Upper lobe of left lung (tissue), 4 donors: ENCODE data around the gene TCF12.

Experiments
- POLR2A ChIP-seq, 4 donors: fragments of 450-650 bp; IDR thresholded peaks; one replicate each; pipeline ENCODE4 v1.5.1; 2016 to 2017; ENCODE audit warnings: antibody characterized with exemption in 4 of 4, mild to moderate bottlenecking in 2 of 4
- TF ChIP-seq, protein P1 (sequence below), 6 experiments: fragments of 450-650 bp in 4 of 6; fragments of 200-600 bp in 2 of 6; sonication (generic) in 2 of 6; IDR thresholded peaks; one replicate each; pipeline ENCODE4 v1.5.1; 2016 to 2019; ENCODE audit warnings: antibody characterized with exemption in 6 of 6

DNA sequence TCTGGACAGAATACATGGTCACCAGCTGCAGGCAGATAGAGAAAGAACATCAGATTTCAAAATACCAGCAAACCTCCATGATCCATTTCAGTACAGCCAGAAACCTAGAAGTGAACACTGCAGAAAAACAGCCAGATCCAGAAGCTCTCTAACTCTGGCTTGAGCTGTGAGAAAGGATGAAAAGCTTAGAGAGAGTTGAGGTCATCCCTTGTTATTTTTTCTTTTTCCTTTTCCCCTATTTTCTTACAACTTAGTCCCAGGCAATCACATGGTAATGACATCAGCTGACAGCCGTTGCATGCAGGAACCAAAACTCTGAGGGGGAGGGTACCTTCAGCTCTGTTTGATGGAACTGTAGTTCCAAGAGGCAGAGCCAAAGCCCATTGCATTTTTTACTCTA lies 113.2 kb downstream of the TCF12 start:
- TF ChIP-seq, protein P1, sequence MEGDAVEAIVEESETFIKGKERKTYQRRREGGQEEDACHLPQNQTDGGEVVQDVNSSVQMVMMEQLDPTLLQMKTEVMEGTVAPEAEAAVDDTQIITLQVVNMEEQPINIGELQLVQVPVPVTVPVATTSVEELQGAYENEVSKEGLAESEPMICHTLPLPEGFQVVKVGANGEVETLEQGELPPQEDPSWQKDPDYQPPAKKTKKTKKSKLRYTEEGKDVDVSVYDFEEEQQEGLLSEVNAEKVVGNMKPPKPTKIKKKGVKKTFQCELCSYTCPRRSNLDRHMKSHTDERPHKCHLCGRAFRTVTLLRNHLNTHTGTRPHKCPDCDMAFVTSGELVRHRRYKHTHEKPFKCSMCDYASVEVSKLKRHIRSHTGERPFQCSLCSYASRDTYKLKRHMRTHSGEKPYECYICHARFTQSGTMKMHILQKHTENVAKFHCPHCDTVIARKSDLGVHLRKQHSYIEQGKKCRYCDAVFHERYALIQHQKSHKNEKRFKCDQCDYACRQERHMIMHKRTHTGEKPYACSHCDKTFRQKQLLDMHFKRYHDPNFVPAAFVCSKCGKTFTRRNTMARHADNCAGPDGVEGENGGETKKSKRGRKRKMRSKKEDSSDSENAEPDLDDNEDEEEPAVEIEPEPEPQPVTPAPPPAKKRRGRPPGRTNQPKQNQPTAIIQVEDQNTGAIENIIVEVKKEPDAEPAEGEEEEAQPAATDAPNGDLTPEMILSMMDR (IDR thresholded peaks at IDR 0.05) = no peak
- TF ChIP-seq POLR2A (IDR thresholded peaks at IDR 0.05) = no peak
